Panc1 (cell line): ENCODE results near the gene HIPK2. TPM values are rescaled to one million over a fixed set of nuclear protein-coding genes. Genes with fewer than 3 reads are reported as not detected.

Source experiments
- ATAC-seq: fragments of 200-7000 bp; cut with Tn5 transposase; 2 replicates; pipeline ENCODE4 v1.9.1; 2020; ENCODE audit warnings: mild to moderate bottlenecking, moderate library complexity
- BruUV-seq: library from RNA; stranded (reverse); fragments of 400-500 nt; replicated peaks from 2 replicates; lab custom pipeline; 2021; lab: Mats Ljungman, UMichigan
- CTCF ChIA-PET: fragments of 300-600 bp; sonication (Branson Sonifier 250); formaldehyde crosslinking; loops from one replicate; lab custom pipeline; 2022; ENCODE audit warnings: antibody characterized with exemption; lab: Charles Lee
- POLR2A ChIA-PET: fragments of 300-600 bp; sonication (Branson Sonifier 250); formaldehyde crosslinking; loops from one replicate; lab custom pipeline; 2022; ENCODE audit warnings: antibody characterized with exemption; lab: Charles Lee
- DNase-seq: peaks from one replicate; pipeline ENCODE4 v3.0.0-alpha.2; 2010; ENCODE audit warnings: low read depth, low spot score
- H3K27ac ChIP-seq: 2 replicates; pipeline ENCODE4 v1.5.1; 2011; ENCODE audit warnings: mild to moderate bottlenecking, low read length, inconsistent platforms
- H3K27me3 ChIP-seq: fragments of 200-500 bp; sonication (Bioruptor generic); 2 replicates; pipeline ENCODE4 v1.6.0; 2014; ENCODE audit warnings: low read length, inconsistent platforms; ENCODE audit not compliant: control insufficient read depth, insufficient read depth
- H3K36me3 ChIP-seq: fragments of 200-500 bp; sonication (Bioruptor generic); 2 replicates; pipeline ENCODE4 v1.5.1; 2014; ENCODE audit warnings: inconsistent platforms, mild to moderate bottlenecking, low read length, moderate library complexity; ENCODE audit not compliant: control insufficient read depth, insufficient read depth
- H3K4me1 ChIP-seq: 2 replicates; pipeline ENCODE4 v1.5.1; 2011; ENCODE audit warnings: inconsistent platforms, mild to moderate bottlenecking, low read length, moderate library complexity; ENCODE audit not compliant: control insufficient read depth, insufficient read depth
- H3K4me3 ChIP-seq, 2 experiments: 2 replicates each; pipeline ENCODE4 v1.5.1; 2011 to 2012; ENCODE audit warnings: low read depth in 2 of 2, low read length in 2 of 2, mild to moderate bottlenecking in 2 of 2, inconsistent platforms in 1 of 2, moderate library complexity in 1 of 2
- H3K9me3 ChIP-seq: fragments of 200-500 bp; sonication (Bioruptor generic); 2 replicates; pipeline ENCODE4 v1.5.1; 2014; ENCODE audit warnings: low read depth, mild to moderate bottlenecking, inconsistent platforms, low read length, moderate library complexity; ENCODE audit not compliant: control insufficient read depth, insufficient read depth
- CTCF ChIP-seq: fragments of 450-650 bp; IDR thresholded peaks from 2 replicates; pipeline ENCODE4 v1.5.1; 2017; ENCODE audit warnings: mild to moderate bottlenecking
- POLR2AphosphoS5 ChIP-seq: IDR thresholded peaks from 2 replicates; pipeline ENCODE4 v1.6.1; 2012; ENCODE audit warnings: mild to moderate bottlenecking, low read depth, low read length, moderate library complexity
- SIN3A ChIP-seq: IDR thresholded peaks from 2 replicates; pipeline ENCODE4 v1.6.1; 2012; ENCODE audit warnings: low read depth, mild to moderate bottlenecking, low read length, moderate library complexity, borderline replicate concordance; ENCODE audit not compliant: insufficient read depth
- TCF7L2 ChIP-seq: IDR thresholded peaks from 2 replicates; pipeline ENCODE4 v1.6.1; 2011; ENCODE audit warnings: mild to moderate bottlenecking, low read depth, low read length, inconsistent platforms
- in situ Hi-C: cut with HindIII; loops from 2 replicates; pipeline ENCODE4 v1.10.0; 2016; ENCODE audit warnings: low sequenced_read_pairs, low pct_unique_long_range_greater_than_20kb
- intact Hi-C: fragments of 100-400 bp; cut with micrococcal nuclease; formaldehyde crosslinking; loops from one replicate; pipeline ENCODE4 v1.10.0; 2022; ENCODE audit not compliant: unreplicated experiment
- total RNA-seq: library from RNA; stranded (reverse); gene quantifications from one replicate; pipeline ENCODE4 v1.2.1, GENCODE V29; 2021; ENCODE audit not compliant: unreplicated experiment
- TF ChIP-seq, protein P1 (sequence below), 2 experiments: IDR thresholded peaks; 2 replicates each; pipeline ENCODE4 v1.6.1; 2011 to 2012; ENCODE audit warnings: low read depth in 2 of 2, control low read depth in 1 of 2, low read length in 1 of 2, mild to moderate bottlenecking in 1 of 2, moderate library complexity in 1 of 2; ENCODE audit not compliant: insufficient read depth in 1 of 2

The HIPK2 gene
- total RNA-seq, 1 experiment from 2014 or later: 34.1 TPM

GRCh38 chr7:139753693-139754111 lies 24.1 kb downstream of the HIPK2 start:
- no TSS peak for BruUV-seq

DNA sequence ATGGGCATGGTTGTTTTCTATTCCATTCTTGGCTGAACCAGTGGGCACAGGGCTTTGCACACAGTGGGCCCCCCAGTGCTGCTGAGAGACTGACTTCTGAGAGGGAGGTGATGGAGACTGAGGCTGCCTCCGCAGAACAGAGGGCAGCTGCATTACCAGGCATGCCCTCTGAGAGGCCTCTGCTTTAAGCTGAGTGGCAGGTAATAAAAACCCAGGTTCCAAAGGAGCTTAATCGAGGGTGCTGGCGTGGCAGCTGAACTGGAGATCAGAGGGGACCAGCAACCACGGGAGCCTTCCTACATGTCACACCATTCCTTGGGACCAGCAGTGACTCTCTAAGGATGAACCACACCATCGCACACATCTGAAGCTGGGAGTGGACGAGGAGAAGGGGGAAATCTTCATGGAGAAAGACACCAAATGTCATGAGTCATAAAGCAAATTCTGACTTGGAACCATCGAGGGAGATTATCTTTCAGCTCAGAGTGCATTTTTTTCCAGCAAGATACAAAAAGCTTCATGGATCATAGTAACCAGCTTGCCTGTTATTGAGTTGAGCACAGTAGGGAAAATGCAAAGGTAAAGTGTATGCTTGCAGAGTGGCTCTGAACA lies 24.6 kb downstream of the HIPK2 start:
- no TSS peak for BruUV-seq
- no peaks in the 10 kb centered on the region for H3K36me3 ChIP-seq
- TF ChIP-seq SIN3A: no peak
- TF ChIP-seq CTCF: no peak
- TF ChIP-seq, protein P1, sequence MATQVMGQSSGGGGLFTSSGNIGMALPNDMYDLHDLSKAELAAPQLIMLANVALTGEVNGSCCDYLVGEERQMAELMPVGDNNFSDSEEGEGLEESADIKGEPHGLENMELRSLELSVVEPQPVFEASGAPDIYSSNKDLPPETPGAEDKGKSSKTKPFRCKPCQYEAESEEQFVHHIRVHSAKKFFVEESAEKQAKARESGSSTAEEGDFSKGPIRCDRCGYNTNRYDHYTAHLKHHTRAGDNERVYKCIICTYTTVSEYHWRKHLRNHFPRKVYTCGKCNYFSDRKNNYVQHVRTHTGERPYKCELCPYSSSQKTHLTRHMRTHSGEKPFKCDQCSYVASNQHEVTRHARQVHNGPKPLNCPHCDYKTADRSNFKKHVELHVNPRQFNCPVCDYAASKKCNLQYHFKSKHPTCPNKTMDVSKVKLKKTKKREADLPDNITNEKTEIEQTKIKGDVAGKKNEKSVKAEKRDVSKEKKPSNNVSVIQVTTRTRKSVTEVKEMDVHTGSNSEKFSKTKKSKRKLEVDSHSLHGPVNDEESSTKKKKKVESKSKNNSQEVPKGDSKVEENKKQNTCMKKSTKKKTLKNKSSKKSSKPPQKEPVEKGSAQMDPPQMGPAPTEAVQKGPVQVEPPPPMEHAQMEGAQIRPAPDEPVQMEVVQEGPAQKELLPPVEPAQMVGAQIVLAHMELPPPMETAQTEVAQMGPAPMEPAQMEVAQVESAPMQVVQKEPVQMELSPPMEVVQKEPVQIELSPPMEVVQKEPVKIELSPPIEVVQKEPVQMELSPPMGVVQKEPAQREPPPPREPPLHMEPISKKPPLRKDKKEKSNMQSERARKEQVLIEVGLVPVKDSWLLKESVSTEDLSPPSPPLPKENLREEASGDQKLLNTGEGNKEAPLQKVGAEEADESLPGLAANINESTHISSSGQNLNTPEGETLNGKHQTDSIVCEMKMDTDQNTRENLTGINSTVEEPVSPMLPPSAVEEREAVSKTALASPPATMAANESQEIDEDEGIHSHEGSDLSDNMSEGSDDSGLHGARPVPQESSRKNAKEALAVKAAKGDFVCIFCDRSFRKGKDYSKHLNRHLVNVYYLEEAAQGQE (IDR thresholded peaks at IDR 0.05; ENCODE audit: insufficient read depth in 1 of 2, low read depth in 2 of 2, low read length in 1 of 2): no peak
- TF ChIP-seq TCF7L2: no peak
- TF ChIP-seq POLR2AphosphoS5: no peak
- H3K9me3 ChIP-seq: no peaks in the 10 kb centered on the region
- ChIA-PET CTCF (no interaction called here), POLR2A (no interaction called here)
- no peak overlapping the region for H3K27ac ChIP-seq
- intact Hi-C loops (no loop called here), in situ Hi-C loops (no loop called here)
- no peaks in the 10 kb centered on the region for H3K27me3 ChIP-seq
- no peak overlapping the region for H3K4me3 ChIP-seq
- DNase-seq (no peak), ATAC-seq (peak; percentile 57; the same call in 1 of the 2 replicates)
- no peaks in the 10 kb centered on the region for H3K4me1 ChIP-seq

More at GRCh38 chr7:139753693-139754111, 24.1 kb downstream of the HIPK2 start:
- no peaks in the 10 kb centered on the region for H3K4me1 ChIP-seq
- no peaks in the 10 kb centered on the region for H3K36me3 ChIP-seq
- intact Hi-C loops (no loop called here), in situ Hi-C loops (no loop called here)
- no peak overlapping the region for H3K4me3 ChIP-seq
- no peak overlapping the region for H3K27ac ChIP-seq
- H3K27me3 ChIP-seq: no peaks in the 10 kb centered on the region
- DNase-seq (no peak), ATAC-seq (no peak)
- H3K9me3 ChIP-seq: no peaks in the 10 kb centered on the region
- CTCF ChIA-PET: no interaction called here
- TF ChIP-seq, protein P1 (IDR thresholded peaks at IDR 0.05; ENCODE audit: insufficient read depth in 1 of 2, low read depth in 2 of 2, low read length in 1 of 2): no peak
- TF ChIP-seq TCF7L2: no peak
- no peak for TF ChIP-seq SIN3A
- TF ChIP-seq CTCF: no peak
- TF ChIP-seq POLR2AphosphoS5: no peak
- POLR2A ChIA-PET: no interaction called here
